ENCODE data around the gene SIL1. TPM values are rescaled to one million over a fixed set of nuclear protein-coding genes. Genes with fewer than 3 reads are reported as not detected.

Gene SIL1
- total and polyA plus RNA-seq, 2 donors (not counting 3 experiments of a cell fraction or from before 2014, with no cell fraction given): 47.6 to 67.2 TPM

- BruUV-seq (replicated peaks): no TSS peak
Observed at GRCh38 chr5:139019211-139019610, 179.0 kb downstream of the SIL1 start.

More at GRCh38 chr5:139019211-139019610, 179.0 kb downstream of the SIL1 start:
- DNase-seq (ENCODE audit: low read depth, low spot score) (no peak), FAIRE-seq (no peak)
- dilution Hi-C loops (cut with MboI; ENCODE audit: extremely low pct_ligation_motif_present, low sequenced_read_pairs) (no loop called here), intact Hi-C loops (cut with micrococcal nuclease) (no loop called here)
- H4K20me1 ChIP-seq (replicated peaks; ENCODE audit: control insufficient read depth, extremely low read depth, insufficient read depth, low read length): no peaks in the 10 kb centered on the region
- no peak overlapping the region for H3K4me2 ChIP-seq (ENCODE audit: insufficient read depth, low read length)
- H2AFZ ChIP-seq (ENCODE audit: low read depth, low read length): no peak overlapping the region
- no peak overlapping the region for H3K27ac ChIP-seq (ENCODE audit: insufficient read depth, low read depth, low read length)
- H3K36me3 ChIP-seq (ENCODE audit: control insufficient read depth in 2 of 2, extremely low read depth in 1 of 2, insufficient read depth in 2 of 2, low read length in 2 of 2): no peaks in the 10 kb centered on the region
- TF ChIP-seq FOS (IDR thresholded peaks at IDR 0.05; ENCODE audit: borderline replicate concordance, insufficient read depth, low read length) (no peak), MYC (IDR thresholded peaks at IDR 0.05; ENCODE audit: low read depth, low read length) (no peak), GATA2 (IDR thresholded peaks at IDR 0.05; ENCODE audit: insufficient read depth, insufficient read length, low read depth, low read length) (no peak), POLR2AphosphoS5 (IDR thresholded peaks at IDR 0.05; ENCODE audit: insufficient read depth, low read depth, low read length) (no peak), MAX (IDR thresholded peaks at IDR 0.05; ENCODE audit: insufficient read depth, insufficient read length) (no peak), JUN (IDR thresholded peaks at IDR 0.05; ENCODE audit: borderline replicate concordance, insufficient read depth, insufficient read length, low read depth) (no peak), POLR2A (IDR thresholded peaks at IDR 0.05; ENCODE audit: low read depth, low read length) (no peak), CTCF (IDR thresholded peaks at IDR 0.05; ENCODE audit: extremely low read depth in 1 of 2, insufficient read depth in 1 of 2, low read depth in 1 of 2, low read length in 2 of 2) (no peak), EZH2 (IDR thresholded peaks at IDR 0.05; ENCODE audit: borderline replicate concordance, low read depth, low read length, severe bottlenecking) (no peak)
- no peaks in the 10 kb centered on the region for H3K79me2 ChIP-seq (ENCODE audit: control insufficient read depth, insufficient read depth, low read length)
- H3K4me1 ChIP-seq (ENCODE audit: control insufficient read depth, extremely low read depth, insufficient read depth, low read length): peaks cover 12% of the 10 kb centered on the region
- H3K27me3 ChIP-seq (ENCODE audit: control insufficient read depth in 2 of 2, insufficient read depth in 2 of 2, low read length in 2 of 2): no peaks in the 10 kb centered on the region
- H3K4me3 ChIP-seq (replicated peaks in 1 of 3; ENCODE audit: insufficient read depth in 1 of 3, low read depth in 1 of 3, low read length in 3 of 3): no peak overlapping the region
- H3K9ac ChIP-seq (replicated peaks; ENCODE audit: extremely low read depth, insufficient read depth, low read length): no peak overlapping the region
- ChIA-PET CTCF (no interaction called here), POLR2A (no interaction called here)
- H3K9me1 ChIP-seq (replicated peaks; ENCODE audit: control insufficient read depth, extremely low read depth, insufficient read depth, low read length): no peaks in the 10 kb centered on the region
- H3K9me3 ChIP-seq (replicated peaks; ENCODE audit: control insufficient read depth, insufficient read depth, low read length): no peaks in the 10 kb centered on the region
